Right lobe of liver (tissue), 4 donors: ENCODE measurements around the gene PLCXD3.

Experiments used
- POLR2A ChIP-seq: fragments of 450-650 bp; IDR thresholded peaks from one replicate; pipeline ENCODE4 v1.6.1; 2017; ENCODE audit warnings: antibody characterized with exemption, mild to moderate bottlenecking
- TF ChIP-seq, protein P1 (sequence below), 4 donors: fragments of 200-600 bp in 3 of 4; fragments of 450-650 bp in 1 of 4; IDR thresholded peaks; one replicate each; pipeline versions ENCODE4 v1.5.1 to v1.8.0; 2016 to 2022; ENCODE audit warnings: antibody characterized with exemption in 4 of 4, mild to moderate bottlenecking in 2 of 4
- donor health status: DM: no; HTN: no; CAD: no.
- donor health status: DM: no; HTN: no; CAD: no.
- donor health status: DM: no; HTN: yes; CAD: no.

DNA sequence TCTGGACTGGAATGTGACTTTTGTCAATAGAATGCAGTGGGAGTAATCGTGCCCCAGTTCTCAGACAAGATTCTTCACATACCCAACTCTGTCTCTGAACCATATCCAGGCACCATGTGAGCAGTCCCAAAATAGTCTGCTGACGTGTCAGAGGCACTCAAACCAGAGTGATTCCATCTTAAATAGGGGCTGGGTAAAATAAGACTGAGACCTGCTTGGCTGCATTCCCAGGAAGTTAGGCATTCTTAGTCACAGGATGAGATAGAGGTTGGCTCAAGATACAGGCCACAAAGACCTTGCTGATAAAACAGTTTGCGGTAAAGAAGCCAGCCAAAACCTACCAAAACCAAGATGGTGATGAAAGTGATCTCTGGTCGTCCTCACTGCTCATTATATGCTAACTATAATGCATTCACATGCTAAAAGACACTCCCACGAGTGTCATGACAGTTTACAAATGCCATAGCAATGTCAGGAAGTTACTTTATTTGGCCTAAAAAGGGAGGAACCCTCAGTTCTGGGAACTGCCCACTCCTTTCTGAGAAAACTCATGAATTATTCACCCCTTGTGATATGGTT, 16.9 kb upstream of the PLCXD3 start:
- TF ChIP-seq POLR2A: no peak
- TF ChIP-seq, protein P1, sequence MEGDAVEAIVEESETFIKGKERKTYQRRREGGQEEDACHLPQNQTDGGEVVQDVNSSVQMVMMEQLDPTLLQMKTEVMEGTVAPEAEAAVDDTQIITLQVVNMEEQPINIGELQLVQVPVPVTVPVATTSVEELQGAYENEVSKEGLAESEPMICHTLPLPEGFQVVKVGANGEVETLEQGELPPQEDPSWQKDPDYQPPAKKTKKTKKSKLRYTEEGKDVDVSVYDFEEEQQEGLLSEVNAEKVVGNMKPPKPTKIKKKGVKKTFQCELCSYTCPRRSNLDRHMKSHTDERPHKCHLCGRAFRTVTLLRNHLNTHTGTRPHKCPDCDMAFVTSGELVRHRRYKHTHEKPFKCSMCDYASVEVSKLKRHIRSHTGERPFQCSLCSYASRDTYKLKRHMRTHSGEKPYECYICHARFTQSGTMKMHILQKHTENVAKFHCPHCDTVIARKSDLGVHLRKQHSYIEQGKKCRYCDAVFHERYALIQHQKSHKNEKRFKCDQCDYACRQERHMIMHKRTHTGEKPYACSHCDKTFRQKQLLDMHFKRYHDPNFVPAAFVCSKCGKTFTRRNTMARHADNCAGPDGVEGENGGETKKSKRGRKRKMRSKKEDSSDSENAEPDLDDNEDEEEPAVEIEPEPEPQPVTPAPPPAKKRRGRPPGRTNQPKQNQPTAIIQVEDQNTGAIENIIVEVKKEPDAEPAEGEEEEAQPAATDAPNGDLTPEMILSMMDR (IDR thresholded peaks at IDR 0.05): no peak
